GM15510 (cell line): ENCODE measurements around the gene IGDCC3.

ENCODE experiments used
- POLR2A ChIP-seq: IDR thresholded peaks from 3 replicates; pipeline ENCODE4 v1.6.1; 2011; ENCODE audit warnings: borderline replicate concordance; ENCODE audit not compliant: insufficient read length; ENCODE audit errors: extremely low read depth

The IGDCC3 gene

DNA sequence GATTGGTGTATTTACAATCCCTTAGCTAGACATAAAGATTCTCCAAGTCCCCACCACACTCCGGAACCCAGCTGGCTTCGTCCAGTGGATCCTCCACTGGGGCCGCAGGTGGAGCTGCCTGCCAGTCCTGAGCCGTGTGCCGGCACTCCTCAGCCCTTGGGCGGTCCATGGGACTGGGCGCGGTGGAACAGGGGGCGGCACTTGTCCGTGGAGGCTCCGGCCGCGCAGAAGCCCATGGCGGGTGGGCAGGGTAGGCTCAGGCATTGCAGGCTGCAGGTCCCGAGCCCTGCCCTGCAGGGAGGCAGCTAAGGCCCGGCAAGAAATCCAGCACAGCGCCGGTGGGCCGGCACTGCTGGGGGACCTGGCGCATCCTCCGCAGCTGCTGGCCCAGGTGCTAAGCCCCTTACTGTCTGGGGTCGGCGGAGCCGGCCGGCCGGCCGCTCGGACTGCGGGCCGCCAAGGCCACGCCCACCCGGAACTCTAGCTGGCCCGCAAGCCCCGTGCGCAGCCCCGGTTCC lies 76.8 kb downstream of the IGDCC3 start:
- TF ChIP-seq POLR2A, result no peak

DNA sequence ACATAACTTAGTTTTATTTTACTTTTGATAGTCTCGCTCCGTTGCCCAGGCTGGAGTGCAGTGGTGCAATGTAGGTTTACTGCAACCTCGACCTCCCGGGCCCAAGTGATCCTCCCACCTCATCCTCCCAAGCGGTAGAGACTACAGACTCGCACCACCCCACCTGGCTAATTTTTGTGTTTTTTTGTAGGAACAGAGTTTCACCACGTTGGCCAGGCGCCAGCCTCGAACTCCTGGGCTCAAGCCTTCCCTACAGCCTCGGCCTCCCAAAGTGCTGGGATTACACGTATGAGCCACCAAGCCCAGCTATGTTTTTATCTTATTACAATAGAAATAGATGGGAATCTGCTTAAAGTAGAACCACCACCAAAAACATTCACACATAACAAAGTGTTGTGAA lies 79.1 kb downstream of the IGDCC3 start:
- no peak for TF ChIP-seq POLR2A

DNA sequence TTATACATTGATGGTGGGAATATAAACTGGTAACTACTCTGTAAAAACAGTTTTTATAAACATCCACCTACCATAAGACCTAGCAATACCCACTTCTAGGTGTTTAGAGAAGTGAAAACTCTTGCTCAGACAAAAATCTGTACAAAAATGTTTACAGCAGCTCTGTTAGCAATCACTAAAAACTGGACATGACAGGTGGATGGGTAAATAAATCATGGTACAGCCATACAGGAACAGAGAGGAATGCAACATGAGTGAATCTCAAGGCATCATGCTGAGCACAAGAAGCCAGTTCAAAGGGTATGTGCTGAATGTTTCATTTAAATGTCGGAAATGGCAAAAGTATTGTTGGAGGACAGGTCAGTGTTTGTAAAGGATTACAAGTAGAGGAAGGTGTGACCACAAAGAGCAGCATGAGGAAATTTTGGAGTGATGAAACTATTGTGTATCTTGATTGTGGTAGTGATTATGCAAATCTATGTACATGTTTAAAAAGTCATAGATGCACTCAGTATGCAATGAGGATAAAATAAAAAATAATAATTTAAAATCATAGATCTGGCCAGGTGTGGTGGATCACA lies 84.8 kb downstream of the IGDCC3 start:
- no peak for TF ChIP-seq POLR2A

DNA sequence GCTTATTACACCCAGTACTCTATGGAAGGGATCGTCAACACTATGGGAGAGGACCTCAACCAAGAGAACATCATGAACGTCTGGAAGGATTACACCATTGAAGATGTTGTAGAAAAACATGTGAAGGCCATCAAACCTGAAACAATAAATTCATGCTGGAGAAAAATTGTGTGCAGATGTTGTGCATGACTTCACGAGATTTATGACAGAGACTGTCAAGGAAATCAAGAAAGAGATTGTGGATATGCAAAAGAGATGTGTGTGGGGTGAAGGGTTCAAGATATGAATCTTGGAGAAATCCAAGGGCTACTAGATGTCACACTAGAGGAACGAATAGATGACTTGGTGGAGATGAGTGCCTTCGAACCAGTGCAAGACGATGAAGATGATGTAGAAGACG lies 87.6 kb downstream of the IGDCC3 start:
- no peak for TF ChIP-seq POLR2A

DNA sequence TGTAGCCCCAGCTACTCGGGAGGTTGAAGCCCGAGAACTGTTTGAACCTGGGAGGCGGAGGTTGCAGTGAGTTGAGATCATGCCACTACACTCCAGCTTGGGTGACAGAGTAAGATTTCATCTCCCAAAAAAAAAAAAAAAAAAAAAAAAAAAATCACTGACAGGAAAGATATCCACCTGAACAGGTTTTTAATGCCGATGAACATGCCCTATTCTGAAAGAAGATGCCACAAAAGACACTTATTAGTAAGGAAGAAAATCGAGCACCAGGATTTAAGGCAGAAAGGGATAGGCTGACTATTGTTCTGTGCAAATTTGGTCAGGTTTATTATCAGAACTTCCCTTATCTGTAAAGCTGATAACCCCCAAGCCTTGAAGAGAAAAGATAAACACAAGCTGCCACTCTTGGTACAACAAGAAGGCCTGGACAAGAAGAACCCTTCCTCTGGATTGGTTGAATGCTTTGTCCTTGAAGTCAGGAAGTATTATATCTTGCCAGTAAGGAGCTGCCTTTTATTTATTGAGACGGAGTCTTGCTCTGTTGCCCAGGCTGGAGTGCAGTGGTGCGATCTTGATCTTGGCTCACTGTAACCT lies 88.4 kb downstream of the IGDCC3 start:
- no peak for TF ChIP-seq POLR2A

DNA sequence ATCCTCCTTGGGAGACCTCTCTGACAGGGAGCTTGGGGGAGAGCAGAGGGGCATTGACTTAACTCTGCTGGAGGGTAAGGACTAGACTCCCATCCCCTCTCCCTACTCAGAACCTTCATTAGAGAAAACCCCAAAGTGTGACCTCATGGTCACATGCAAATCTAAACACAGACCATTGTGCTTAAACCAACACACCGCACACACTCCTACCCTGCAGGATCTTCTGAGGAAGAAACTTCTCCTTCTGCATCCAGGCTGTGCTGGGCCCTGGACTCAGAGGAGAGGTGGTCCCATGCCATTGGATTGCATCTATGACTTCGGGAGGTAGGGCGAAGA lies 90.3 kb downstream of the IGDCC3 start:
- no peak for TF ChIP-seq POLR2A

DNA sequence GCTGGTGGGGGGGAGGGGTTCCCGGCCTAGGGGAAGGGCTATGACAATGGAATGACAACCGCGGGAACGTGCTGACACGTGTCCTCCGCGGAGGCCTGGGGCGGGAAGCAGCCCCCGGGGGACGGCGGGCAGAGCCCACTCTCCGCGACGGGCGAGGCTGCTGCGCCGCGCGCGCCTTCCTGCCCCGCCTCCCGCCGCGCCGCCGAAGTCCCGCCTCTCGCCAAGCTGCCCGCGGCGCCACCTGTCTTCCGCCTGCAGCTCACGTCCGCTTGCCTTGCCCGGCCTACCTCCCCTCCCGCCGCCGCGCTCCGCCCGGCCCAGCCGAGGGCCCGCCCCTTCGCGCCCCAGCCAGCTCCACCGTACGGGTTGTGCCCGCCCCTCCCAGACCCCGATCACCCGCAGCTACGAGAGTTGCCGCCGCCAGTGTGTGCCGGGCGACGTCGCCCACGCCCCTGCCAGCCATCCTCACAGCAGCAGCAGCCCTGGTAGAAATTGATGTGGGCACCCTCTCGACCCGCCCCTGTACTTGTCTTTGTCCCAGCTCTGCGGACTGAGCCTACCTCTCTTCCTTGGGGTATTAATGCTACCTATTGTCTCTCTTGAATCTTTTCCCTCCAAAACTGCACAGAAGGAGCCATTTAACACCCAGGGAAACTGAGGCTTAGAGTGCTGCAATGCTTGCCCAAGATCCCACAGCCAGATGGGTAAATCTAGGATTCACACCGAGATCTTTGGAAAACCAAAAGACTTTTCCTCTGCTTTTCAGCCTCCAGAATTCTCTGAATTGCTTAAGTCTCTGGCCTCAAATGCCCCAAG lies 90.9 kb downstream of the IGDCC3 start, which contains the start of gene PARP16:
PARP16 (minus strand) TSS at position 180 of the 816 bp plus-strand sequence. CDS start 457 bp downstream, outside the sequence.
- TF ChIP-seq POLR2A, result peak; percentile 81

DNA sequence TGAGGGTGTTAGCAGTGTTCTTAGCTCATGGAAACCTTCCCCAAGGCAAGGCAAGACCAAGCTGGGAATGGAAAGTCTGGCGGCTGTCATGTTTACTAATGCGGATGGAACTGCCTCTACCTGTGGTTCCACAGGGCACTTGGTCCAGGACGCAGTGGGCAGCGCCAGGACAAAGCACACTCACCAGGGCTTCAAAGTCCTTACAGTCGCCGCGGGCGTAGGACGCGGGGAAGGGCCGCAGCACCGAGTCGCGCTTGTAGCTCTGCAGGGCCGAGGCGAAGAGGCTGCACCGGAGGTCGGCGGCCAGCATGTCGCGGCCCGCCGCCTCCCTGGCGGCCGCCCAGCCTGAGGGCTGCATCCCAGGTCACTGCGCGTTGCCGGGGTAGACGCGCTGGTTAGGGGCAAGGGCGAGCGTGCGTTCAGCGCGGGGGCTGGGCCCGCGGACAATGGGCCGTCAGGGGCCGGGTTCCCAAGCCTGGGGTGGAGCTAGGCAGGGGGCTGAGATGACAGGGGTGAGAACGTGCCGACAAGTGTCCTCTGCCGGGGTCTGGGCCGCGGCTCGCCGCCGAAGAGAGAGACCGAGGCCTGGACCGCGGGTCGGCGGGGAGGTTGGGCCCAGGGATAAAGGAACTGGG lies 91.6 kb downstream of the IGDCC3 start:
- no peak for TF ChIP-seq POLR2A

DNA sequence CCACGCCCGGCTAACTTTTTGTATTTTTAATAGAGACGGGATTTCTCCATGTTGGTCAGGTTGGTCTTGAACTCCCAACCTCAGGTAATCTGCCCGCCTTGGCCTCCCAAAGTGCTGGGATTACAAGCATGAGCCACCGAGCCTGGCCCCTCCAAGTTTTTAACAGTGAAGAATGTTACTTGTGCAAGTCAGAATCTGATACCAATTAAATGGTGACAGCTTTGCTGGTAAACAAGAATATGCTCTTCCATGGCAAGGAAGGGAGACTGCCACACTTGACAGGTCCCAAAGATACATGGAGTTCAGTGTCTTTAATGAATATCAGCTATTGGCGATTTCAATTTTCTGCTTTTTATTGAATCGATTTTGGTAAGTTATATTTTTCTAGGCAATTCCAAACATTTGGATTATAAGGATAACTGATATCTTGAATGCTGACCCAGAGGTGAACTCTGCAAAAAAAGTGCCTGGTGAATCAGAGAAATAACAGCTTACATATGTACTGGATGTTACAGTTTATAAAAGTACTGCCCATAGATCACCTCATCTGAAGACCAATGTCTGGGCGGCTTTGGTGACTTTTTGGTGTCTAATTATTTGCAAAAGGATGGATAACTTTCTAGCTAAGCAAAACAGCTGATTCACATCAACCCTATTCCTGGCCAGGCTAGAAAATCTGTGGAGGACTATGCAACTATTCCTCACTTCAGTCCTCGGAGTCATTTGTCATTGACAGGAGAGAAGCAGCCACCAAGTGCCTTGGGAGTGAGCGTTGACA lies 92.3 kb downstream of the IGDCC3 start:
- no peak for TF ChIP-seq POLR2A

DNA sequence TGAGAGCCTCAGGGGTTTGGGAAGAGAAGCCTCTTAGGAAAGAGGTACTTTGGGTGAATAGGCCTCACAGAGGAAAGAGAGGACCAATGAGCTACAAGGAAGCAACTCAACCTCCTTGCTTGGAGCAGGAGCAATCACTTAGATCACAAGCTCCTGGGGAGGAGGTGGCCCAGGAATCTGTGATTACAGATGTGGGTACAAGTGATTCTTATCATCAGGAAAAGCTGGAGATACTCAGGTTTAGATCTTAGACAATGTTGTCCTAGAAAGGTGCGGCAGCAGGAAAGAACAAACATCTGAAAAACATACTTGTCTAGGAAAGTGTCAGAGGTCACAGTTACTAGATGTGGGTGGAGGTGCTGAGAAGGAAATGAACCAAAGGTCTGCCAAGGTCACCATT lies 99.3 kb downstream of the IGDCC3 start:
- no peak for TF ChIP-seq POLR2A
